GM12874 (cell line): ENCODE data around the gene EZH1.

Experiments used
- CTCF ChIP-seq: IDR thresholded peaks from 2 replicates; pipeline ENCODE4 v1.5.1; 2011; ENCODE audit warnings: low read depth, mild to moderate bottlenecking, control low read depth, low read length, moderate library complexity; ENCODE audit not compliant: insufficient read depth

The EZH1 gene

GRCh38 chr17:42700586-42701289, 44.1 kb downstream of the EZH1 start:
- TF ChIP-seq CTCF: no peak

- no peak for TF ChIP-seq CTCF
Observed at GRCh38 chr17:42699415-42699740, 45.5 kb downstream of the EZH1 start.

- no peak for TF ChIP-seq CTCF
Observed at GRCh38 chr17:42698736-42699414, 46.0 kb downstream of the EZH1 start.

- no peak for TF ChIP-seq CTCF
Observed at GRCh38 chr17:42697108-42697811, 47.6 kb downstream of the EZH1 start.

- TF ChIP-seq CTCF: no peak
Observed at GRCh38 chr17:42695500-42695899, 49.3 kb downstream of the EZH1 start.

GRCh38 chr17:42694524-42694923, 50.3 kb downstream of the EZH1 start:
- TF ChIP-seq CTCF: no peak

- no peak for TF ChIP-seq CTCF
Observed at GRCh38 chr17:42692489-42692888, 52.4 kb downstream of the EZH1 start.
